GM21717 (cell line): ENCODE measurements around the gene STX7.

ENCODE experiments used
- ATAC-seq: cut with Tn5 transposase; IDR thresholded peaks from one replicate; pipeline ENCODE4 v1.9.1; 2021; ENCODE audit warnings: mild to moderate bottlenecking, moderate library complexity; ENCODE audit not compliant: unreplicated experiment

The STX7 gene

DNA sequence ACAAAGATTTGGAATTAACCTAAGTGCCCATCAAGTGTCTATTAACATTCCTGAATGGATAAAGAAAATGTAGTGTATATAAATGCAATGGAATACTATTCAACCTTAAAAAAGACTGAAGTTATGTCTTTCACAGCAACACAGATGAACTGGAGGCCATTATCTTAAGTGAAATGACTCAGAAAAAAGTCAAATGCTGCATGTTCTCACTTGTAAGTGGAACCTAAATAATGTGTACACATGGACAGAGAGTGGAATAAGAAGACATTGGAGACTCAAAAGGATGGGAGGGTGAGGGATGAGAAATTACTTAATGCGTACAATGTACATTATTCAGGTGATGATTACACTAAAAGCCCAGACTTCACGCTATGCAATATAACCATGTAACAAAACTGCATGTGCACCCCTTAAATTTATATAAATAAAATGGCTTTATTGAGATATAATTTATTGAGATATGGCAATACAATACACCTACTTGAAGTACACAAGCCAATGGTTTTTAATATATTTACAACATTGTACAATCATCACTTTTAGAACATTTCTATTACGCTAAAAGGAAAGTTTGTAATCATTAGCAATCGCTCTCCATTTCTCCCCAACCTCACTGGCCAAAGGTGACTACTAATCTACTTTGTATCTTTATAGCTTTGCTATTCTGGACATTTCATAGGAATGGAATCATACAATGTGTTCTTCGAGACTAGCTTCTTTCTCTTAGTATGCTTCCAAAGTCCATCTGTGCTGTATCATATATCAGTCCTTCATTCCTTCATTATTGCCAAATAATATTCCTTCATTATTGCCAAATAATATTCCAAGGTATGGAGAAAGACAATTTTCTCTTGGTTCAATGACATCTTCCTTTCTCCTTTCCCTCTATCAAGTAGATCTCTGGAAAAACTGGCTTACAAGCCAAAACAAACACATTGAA is 5.8 kb downstream of the STX7 start:
- ATAC-seq = no peak

DNA sequence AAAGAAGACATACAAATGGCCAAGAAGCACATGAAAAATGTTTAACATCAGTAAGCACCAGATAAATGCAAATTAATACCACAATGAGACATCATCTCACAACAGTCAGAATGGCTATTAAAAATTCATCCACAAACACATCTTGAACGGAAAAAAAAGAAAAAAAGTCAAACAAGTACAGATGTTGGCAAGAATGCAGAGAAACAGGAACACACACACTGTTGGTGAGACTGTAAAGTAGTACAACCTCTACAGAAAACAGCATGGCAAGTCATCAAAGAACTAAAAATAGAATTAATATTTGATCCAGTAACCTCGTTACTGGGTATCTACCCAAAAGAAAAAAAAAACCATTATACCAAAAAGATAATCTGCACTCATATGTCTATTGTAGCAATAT is 6.5 kb downstream of the STX7 start:
- ATAC-seq = no peak

DNA sequence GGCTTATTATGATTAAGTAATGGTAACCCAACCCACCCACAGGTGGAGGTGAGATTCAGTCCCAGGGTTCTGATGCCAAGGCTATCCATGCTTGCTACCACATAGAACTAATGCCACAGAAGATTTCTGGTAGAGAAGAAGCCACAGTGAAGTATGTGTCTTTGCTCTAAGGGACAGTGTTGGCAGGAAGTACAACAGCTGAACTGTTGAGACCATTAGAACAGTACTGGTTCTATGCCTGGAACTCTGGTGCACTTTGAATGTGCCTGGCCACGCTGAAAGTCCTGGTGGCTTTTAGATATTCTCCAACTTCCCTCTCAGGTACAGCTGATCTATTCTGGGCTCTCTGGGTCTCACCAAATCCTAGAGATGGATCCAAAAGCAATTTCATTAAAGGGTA is 7.8 kb downstream of the STX7 start:
- ATAC-seq = no peak

- ATAC-seq = no peak
These were observed 8.2 kb downstream of the STX7 start for GRCh38 chr6:132504757-132505156.

DNA sequence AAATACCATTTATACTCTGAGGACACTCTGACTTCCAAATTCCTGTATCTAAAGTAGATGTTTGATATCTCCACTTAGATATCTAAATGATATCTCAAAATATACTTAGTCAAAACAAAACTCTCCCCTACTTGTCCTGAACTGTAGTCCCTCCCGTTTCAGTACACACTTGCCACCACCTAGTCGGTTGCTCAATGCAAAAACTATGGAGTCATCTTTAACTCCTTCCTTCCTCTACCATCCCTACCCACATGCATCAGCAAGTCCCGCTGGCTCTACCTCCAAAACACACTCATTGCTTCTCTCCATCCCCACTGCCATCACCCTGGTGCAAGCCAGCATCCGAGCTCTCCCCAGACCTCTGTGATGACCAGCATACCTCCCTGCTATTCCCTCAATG is 13.2 kb downstream of the STX7 start:
- no peak for ATAC-seq

DNA sequence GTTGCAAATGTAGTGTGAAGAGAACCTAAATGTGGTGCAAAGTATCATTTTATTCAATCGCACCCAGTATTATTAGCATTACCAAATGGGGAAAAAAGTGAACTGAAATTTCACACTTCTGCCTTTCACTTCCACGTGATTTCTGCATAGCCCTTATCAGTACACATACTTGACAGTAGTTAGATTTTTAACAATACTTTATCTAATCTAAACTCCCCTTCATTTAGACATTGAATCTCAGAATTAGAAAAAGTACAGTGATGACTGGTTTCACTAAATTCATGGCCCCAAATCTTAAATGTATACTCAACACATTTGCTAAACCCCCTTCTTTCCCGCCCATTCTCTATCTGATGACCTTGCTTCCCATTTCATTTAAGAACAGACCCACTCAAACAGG is 14.3 kb downstream of the STX7 start:
- peak; percentile 63 for ATAC-seq

DNA sequence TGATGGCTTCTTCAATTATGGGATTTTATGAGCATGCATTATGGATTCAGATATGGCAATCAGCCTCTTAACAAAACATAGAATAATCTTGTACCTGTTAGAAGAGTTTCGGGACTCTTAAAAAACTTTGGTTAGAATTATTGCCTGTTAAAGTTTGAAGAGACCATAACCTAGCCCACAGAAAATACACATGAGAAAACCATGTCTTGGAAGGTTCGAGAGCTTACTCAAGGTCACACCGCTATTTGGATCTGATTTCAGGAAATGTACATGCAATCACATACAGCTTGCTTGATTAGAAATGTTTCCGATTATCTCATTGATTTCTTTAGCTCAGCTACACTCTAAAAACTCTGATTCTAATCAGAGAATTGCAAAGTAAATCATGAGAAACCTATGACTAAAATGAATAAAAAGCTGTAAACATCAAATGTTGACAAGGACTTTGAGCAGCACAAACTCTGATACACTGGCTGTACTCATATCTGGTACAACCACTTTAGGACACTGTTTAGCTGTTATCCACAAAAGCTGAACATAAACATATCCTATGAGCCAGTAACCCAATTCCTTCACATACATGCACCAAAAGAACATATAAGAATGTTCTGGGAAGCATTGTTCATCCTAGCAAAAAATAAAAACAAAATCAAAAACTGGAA is 16.3 kb downstream of the STX7 start:
- ATAC-seq = no peak

GRCh38 chr6:132495604-132496079 is 17.3 kb downstream of the STX7 start:
- ATAC-seq = peak; percentile 44

GRCh38 chr6:132494954-132495353 is 18.0 kb downstream of the STX7 start:
- ATAC-seq = no peak

DNA sequence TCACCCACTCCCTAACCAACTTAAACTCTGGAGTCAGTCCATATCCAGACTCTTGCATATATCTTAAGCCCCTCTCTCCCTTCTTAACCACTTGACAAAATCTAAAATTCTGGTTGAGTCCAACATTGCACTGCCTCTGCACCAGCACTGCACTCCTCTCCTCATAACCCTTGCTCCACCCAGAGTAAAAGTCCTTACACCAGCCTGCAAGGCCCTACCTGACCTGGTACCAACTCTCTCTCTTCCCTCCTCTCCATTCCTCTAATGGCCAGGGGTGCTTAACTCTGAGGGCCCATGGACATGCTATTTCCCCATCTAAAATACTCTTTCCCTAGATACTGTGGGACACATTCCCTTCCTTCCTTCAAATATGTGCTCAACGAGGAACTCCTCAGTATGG is 21.0 kb downstream of the STX7 start:
- ATAC-seq = no peak

DNA sequence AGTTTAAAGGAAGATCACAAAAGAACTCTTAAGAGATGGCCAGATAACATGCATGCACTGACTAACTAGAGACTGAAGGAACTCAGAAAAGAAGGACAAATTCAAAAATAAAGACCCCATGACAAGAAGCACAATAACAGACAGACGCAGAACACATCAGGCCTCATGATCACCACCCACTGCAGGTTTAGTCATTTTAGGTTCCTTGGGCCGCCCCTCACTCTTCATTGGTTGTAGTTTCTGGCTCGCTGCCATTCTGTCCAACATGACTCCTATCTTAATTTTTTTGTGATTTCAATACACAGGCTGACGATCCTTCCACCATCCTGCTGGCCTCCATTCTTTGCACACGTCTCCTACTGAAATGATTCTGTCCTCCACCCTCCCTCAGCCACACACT is 21.6 kb downstream of the STX7 start:
- ATAC-seq = no peak

DNA sequence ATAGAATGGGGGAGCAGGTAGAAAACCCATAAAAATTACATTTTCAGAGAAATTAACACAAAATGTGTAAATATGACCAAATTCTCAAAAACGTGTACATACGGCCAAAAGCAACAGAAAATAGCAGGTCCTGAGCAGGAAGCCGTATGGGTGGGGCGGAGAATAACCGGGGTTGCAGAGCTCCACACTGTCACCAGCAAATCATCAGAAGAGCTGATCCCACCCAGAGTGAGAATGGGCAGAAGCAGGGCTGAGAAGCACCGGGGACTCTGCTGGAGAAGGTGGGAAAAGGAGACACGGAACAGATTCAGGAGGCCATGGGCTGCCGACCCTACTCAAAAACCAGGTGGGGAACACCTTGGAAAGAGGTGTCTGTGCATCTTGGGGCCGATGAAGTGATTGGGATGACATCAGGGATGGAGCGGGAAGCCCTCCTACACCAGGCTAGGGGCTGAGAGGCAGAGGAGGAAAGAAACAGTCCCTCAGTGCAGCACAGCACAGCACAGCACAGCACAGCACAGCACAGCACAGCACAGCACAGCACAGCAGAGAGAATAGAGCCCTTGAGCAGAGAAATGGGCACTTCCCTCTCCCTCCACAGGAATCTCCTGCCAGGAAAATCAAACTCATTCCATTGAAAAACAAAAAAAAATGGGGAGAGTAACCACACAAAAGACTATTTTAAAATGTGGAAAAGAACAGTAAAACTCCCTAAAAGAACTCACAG is 22.3 kb downstream of the STX7 start:
- peak; percentile 55 for ATAC-seq

GRCh38 chr6:132490024-132490423 is 22.9 kb downstream of the STX7 start:
- ATAC-seq = peak; percentile 48

DNA sequence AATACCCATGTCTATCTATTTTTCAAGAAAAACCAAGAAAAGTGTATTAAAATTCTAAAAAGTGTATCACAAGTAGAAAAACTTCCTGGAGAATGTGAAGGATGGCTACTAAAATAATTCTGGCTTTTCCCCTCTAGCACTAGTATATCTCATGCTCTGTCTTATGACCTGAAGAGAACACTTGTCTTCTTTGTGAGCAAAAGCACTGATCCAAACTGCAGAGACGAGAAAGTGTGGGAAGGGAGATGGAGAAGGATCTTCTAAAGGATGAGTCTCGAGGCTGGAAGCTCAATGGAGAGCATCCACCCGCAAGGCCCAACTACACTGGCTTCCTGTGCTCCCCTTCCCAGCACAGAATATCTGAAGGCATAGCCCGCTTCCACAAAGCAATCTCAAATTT is 23.5 kb downstream of the STX7 start:
- no peak for ATAC-seq

DNA sequence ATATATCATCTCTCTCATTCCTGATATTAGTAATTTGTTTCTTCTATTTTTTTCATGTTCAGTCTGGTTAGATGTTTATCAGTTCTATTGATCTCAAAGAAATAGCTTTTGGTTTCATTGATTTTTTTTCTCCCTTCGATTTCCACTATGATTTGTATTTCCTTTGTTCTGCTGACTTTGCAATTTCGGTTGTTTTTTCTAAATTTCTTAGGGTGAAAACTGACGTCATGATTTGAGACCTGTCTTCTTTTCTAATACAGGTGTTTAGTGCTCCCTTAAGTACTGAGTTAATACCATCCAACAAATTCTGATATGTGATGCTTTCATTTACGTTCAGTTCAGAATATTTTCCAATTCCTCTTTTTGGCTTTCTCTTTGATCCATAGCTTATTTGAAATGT is 25.2 kb downstream of the STX7 start:
- ATAC-seq = no peak

DNA sequence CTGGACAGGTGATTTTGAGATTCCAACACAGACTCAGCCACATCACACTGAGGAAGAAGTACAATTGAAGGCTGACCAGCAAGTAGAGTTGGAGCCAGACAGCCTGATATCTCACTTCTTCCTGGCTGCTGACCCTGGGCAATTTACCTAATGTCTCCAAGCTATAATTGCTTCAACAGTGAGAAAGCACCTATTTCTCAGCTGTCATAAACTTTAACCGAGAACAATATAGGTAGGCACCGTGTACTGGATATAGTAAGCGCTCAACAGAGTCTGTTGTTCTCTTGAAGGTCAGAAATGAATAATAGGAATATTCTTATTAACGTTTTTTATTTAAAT is 28.3 kb downstream of the STX7 start:
- ATAC-seq = no peak

DNA sequence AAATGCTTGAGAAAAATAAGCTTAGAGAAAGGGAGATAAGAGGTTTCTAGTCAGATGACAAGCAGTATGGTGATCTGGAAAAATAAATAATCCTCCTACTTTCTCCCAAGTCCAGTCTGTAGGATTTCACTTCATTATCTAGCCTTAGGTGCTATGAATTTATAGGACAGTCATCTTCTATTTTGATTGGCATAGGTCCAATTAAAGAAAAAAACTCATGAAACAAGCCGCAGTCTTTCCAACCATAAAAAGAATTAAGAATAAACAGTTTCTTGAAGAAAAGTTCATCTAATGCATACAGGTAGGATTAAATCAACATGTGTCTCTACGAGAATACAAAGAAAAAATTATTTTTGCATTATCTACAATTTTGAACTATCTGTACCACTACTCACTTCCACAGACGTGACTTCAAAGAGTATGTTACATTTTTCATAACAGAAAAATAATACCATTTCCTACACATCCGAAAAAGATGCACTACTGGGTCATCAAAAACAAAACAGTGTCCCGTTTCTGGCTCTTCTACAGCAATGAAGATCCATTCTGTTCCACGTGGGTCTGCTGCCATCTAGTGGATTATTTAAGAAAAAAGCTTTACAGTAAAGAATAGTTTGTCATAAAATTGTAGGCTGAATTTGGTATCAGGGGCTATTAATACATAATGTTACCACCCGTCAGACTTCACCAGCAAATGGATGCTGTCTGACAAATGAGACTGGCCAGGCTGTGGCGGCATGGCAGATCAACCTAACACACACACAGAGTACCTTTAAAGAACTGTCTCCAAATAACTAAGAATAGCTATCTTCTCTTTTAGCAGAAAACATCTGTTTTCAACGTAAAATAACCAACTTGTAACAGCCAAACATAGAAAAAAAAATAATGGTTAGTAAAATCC is 28.9 kb downstream of the STX7 start:
- ATAC-seq = peak; percentile 71

- no peak for ATAC-seq
These were observed 30.3 kb downstream of the STX7 start for GRCh38 chr6:132482581-132482980.

GRCh38 chr6:132481189-132481588 is 31.7 kb downstream of the STX7 start:
- no peak for ATAC-seq

DNA sequence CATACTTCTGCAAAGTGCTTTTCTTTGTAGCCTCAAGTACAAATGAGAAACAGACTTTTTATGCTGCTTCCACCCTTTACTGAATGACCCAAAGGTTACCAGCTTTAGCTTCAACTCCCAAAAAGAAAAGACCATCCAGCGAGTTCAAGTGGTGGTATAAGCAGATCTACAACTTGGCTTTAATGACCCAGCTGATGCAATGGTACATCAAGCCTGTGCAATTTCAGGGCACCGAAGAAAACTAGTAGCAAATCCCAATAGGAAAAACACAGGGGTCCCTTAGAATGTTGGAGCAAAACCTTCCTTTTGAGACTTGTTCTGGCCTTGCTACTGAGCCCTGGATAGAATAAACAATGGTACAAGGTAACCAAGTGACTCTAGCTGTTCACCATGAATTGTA is 33.8 kb downstream of the STX7 start:
- no peak for ATAC-seq

GRCh38 chr6:132478674-132479073 is 34.2 kb downstream of the STX7 start:
- no peak for ATAC-seq
